HG03565 (cell line): Measurements from ENCODE around the gene LRFN3.
"Not testable (repeated sequence)": the region's sequence is repeated elsewhere in the genome, so short reads cannot be mapped to it uniquely, and the experiment has no call there.

ENCODE experiments used
- ATAC-seq: cut with Tn5 transposase; IDR thresholded peaks from one replicate; pipeline ENCODE4 v1.9.1; 2021; ENCODE audit warnings: mild to moderate bottlenecking, moderate library complexity; ENCODE audit not compliant: unreplicated experiment

Gene LRFN3

GRCh38 chr19:35938282-35939224 lies 2.4 kb downstream of the LRFN3 start:
- no peak for ATAC-seq

- ATAC-seq: no peak
These were observed 3.3 kb downstream of the LRFN3 start for GRCh38 chr19:35939307-35940077.

DNA sequence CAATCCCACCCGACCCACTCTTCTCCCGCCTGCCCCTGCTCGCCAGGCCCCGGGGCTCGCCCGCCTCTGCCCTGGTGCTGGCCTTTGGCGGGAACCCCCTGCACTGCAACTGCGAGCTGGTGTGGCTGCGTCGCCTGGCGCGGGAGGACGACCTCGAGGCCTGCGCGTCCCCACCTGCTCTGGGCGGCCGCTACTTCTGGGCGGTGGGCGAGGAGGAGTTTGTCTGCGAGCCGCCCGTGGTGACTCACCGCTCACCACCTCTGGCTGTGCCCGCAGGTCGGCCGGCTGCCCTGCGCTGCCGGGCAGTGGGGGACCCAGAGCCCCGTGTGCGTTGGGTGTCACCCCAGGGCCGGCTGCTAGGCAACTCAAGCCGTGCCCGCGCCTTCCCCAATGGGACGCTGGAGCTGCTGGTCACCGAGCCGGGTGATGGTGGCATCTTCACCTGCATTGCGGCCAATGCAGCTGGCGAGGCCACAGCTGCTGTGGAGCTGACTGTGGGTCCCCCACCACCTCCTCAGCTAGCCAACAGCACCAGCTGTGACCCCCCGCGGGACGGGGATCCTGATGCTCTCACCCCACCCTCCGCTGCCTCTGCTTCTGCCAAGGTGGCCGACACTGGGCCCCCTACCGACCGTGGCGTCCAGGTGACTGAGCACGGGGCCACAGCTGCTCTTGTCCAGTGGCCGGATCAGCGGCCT lies 4.1 kb downstream of the LRFN3 start:
- no peak for ATAC-seq

- no peak for ATAC-seq
These were observed 4.7 kb downstream of the LRFN3 start for GRCh38 chr19:35940839-35941238.

DNA sequence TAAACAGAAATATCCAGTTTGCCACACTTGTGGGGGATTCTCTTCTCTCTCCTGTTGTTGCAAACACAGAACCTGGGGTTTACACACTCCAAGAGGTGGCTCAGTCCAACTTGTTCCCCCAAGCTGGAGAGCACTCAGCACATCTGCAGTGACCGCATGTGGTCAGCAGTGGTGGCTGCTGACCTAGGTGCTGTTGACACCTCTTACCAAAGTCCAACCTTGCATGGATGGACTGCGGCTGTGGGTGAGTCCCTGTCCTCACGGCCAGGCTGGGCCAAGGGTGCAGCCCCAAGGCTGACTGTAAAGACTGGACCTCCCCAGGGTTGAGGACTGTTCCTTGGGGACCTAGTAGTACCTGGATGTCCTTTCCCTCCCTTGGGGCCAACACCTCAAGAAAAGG lies 6.1 kb downstream of the LRFN3 start:
- no peak for ATAC-seq

GRCh38 chr19:35943321-35944301 lies 7.4 kb downstream of the LRFN3 start:
- no peak for ATAC-seq

DNA sequence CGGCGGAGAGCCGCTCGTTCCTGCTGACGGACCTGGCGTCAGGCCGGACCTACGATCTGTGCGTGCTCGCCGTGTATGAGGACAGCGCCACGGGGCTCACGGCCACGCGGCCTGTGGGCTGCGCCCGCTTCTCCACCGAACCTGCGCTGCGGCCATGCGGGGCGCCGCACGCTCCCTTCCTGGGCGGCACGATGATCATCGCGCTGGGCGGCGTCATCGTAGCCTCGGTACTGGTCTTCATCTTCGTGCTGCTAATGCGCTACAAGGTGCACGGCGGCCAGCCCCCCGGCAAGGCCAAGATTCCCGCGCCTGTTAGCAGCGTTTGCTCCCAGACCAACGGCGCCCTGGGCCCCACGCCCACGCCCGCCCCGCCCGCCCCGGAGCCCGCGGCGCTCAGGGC lies 8.4 kb downstream of the LRFN3 start:
- ATAC-seq: no peak

DNA sequence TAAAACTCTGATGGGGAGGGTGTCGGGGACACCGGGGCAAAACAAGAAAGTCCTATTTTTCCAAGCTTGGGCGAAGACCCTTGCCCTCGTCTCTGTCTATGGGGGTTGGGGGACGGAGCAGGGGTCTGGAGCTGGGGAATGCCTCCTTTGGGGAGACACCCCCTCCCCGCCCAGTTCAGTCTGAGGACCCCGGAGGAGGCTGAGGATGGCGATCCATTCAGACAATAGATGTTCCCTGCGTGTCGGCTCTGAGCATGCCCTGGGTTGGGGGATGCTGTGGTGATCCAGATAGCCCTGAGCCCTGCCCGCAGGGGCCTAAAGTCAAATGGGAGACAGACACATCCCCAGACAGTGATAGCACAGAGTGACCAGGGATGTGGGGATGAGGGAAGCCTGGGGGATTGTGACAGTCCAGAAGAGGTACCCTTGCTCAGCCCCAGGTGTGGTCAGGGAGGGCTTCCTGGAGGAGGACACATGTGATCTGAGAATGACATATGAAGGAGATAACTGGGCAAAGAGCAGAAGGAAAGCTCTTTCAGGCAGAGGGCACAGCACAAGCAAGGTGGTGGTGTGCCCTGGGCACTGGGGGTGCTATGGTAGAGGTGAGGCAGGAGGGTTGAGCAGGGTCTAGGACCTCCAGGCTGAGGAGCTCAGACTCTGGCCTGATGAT lies 9.1 kb downstream of the LRFN3 start:
- ATAC-seq: no peak

GRCh38 chr19:35946203-35946602 lies 10.0 kb downstream of the LRFN3 start:
- ATAC-seq: no peak

DNA sequence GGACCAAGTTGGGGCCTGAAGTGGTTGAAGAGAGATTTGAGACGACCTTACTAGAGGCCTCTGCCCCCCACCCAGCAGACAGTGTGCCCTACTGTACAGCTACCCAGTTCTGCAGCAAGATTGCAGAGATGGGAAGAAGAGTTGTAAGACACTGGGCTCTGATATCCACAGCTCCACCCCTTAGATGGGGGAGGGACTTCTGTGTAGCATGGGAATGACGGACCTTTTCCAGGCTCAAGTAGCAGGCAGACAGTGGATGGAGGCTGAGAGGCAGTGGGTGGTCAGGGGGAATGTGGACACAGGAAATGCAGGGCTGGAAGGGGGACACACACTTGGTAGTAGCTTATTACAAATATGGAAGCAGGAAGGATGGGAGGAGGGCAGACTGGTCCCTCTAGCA lies 13.0 kb downstream of the LRFN3 start:
- no peak for ATAC-seq

DNA sequence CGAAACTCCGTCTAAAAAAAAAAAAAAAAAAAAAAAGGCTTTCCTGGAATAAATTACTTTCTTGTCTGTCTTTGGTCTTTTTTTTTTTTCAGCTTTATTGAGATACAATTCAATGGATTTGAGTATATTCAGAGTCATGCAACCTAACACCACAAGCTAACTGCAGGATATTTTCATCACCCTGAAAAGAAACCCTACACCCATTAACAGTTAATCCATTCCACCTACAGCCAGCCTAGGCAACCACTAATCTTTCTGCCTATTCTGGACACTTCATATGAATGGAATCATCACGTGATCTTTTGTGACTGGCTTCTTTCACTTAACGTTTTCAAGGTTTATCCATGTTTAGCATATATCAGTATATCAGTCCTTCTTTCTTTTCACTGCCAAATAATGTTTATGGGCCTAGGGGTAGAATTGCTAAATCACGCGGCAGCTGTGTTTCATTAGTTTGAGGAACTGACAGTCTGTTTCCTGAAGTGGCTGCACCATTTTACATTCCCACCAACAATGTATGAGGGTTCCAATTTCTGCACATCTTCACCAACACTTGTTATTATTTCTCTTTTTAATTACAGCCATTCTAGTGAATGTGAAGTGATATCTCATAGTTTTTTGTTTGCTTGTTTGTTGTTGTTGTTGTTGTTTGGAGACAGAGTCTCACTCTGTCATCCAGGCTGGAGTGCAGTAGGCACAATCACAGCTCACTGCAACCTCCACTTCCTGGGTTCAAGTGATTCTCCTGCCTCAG lies 19.9 kb downstream of the LRFN3 start:
- no peak for ATAC-seq

DNA sequence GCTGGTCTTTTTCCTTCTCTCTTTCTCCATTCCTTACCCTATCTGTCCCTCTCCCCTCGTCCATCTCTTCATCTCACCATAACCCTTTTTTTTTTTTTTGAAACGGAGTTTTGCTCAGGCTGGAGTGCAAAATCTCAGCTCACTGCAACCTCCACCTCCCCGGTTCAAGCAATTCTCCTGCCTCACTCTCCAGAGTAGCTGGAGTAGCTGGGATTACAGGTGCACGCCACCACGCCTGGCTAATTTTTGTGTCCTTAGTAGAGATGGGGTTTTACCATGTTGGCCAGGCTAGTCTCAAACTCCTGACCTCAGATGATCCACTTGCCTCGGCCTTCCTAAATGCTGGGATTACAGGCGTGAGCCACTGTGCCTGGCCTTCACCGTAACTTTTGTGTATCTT lies 21.2 kb downstream of the LRFN3 start:
- ATAC-seq: not testable (repeated sequence)

- no peak for ATAC-seq
These were observed 22.5 kb downstream of the LRFN3 start for GRCh38 chr19:35958660-35959039.

DNA sequence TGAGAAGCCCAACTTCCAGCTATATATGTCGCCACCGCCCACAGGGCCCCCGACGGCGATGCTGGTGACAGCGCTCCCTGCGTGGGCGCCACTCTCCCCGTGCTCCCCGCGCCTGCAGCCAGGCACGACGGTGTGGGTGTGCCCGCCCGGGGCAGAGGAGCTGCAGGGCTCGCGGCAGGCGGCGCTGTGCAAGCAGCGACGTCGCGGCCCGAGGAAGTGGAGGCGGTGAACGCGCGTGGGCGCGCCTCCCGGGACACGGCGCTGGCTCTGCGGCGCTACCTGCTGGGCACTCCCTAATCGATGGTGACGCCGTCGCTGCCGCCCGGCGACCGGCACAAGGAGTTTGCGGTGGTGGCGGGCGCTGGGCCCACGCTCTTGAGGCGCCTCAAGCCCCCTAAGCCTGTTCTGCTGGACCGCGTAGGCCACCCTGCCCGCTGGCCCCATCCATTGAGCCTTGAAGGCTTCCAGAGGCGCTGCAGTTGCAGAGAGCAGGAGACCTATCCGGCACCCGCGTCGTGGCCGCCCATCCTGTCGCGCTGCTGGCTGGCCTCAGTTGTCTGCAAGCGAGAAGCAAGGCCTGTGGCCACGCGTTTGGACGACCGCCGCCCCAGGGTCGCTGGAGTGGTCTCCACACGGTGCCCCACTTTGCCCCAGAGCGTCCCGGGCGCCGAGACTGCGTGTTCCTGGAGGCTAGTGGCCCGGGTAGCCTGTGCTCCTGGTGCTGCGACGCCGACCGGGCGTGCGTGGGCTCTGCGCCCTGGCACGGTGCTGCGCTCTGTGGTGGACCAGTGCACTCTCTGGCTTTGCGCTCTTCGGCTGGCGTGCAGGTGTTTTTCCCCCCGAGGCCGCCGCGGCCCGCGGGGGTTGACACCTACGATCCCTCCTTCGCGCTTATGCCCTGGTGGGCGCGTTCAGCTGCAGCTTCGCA lies 23.1 kb downstream of the LRFN3 start:
- no peak for ATAC-seq

DNA sequence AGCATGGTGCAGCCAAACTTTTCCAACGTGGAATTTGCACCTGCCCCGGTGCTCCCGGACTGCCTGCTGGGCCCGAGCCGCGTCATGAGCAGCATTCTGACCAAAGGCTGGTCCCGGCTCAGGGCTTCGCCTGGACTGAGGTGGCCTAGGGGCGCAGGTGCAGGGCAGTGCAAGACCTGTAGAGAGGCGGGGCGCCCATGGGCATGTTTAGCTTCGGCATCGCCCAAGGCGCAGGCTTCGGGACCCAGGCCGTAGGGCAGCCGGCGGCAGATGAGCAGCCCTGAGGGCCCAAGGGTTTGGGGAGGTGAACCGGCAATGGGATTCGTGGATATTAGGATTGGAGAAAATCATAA lies 23.8 kb downstream of the LRFN3 start:
- no peak for ATAC-seq

DNA sequence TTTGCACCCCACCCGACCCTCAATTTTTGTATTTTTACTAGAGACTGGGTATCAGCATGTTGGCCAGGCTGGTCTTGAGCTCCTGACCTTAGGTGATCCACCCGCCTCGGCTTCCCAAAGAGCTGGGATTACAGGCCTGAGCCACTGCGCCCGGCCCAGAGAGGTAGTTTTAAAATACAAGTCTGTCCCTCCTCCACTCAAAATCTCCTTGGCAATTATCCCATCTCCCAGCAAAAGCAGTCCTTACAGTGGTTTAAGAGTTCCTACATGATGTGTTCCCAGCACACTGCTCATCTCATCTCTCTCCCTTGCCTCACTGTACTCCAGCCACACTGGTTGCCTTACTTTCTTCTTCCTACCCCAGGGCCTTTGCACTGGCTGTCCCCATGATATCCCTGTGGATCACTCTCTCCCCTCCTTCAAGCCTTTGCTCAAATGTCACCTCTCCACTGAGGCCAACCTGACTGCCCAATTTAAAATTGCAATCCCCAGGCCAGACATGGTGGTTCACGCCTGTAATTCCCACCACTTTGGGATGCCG lies 24.3 kb downstream of the LRFN3 start:
- ATAC-seq: no peak

DNA sequence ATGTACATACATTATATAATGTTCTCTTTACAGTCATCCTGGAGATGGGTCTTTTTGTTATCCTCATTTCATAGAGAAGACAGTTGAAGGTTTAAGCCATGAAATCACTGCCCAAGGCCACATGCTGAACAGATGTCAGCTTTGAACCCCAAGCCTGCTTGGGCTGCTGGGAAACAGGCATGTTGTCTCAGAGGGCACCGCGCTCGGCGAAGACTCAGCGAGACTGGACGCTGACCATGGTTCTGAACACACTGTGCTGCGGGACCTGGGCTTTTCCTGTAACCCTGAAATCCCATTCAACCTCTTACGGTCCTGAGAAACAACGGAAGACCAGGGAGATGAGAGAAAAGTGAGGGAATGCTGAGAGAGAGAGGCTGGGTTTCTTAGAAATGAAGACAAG lies 27.3 kb downstream of the LRFN3 start:
- no peak for ATAC-seq

DNA sequence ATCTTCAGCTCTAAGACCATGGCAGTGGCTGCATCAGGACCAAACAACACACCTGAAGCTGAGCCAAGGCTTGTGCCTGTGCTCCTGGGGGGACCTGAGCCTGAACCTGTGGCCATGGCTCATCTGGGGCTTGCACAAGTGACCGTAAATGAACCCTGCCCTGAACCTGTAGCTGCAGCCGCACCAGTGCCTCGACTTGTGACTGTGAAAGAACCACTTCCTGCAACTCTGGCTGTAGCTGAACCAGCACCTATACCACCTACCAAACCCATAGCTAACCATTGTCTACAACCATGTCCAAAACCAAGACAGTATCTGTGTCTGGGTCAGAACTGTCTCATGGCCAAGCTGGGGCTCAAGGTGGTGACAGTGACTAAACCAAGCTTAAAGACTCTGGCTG lies 30.6 kb downstream of the LRFN3 start:
- no peak for ATAC-seq
